HG03432 (cell line): ENCODE data around the gene LDHAL6A.
A peak's percentile ranks its signal among the peaks of the same experiment; 100 is the strongest.
"Not testable (repeated sequence)": the region's sequence is repeated elsewhere in the genome, so short reads cannot be mapped to it uniquely, and the experiment has no call there.

ENCODE experiments used
- ATAC-seq: cut with Tn5 transposase; IDR thresholded peaks from one replicate; pipeline ENCODE4 v1.9.1; 2021; ENCODE audit warnings: mild to moderate bottlenecking, moderate library complexity; ENCODE audit not compliant: unreplicated experiment

The LDHAL6A gene

DNA sequence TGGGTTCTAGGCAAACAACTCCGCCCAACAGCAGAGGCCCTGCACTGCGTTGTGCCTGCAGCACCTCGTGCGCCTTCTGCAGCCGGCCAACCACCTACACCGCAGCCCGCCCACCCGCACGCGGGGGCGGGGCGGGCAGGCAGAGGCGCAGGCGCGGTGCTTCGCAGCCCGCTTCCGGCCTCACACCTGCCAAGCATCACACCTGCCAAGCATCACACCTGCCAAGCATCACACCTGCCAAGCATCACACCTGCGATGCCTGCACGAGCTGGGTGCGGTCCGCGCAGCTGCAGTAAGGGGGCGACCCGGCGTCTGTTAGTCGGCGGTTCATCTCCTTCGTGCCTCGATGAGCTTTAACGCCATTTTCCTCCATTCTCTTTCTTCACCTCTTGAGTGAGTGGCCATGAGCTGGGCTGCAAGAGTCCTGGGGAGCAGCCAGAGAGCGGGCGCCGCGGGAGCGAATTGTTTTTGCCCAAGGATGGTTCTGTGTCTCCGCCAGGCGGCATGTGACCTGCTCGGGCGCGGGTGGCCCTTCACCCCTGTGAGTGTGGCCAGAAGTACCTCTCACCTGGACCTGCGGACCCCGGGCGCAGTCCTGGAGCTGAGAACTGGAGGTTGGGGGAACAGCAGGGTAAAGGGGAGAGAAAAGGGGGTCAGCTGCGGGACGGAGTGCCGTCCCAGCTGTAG is at the start of gene LDHAL6A:
Gene LDHAL6A (plus strand): TSS at position 171 of the 687 bp plus-strand sequence. CDS start 825 bp downstream, outside the sequence.
- no peak for ATAC-seq

DNA sequence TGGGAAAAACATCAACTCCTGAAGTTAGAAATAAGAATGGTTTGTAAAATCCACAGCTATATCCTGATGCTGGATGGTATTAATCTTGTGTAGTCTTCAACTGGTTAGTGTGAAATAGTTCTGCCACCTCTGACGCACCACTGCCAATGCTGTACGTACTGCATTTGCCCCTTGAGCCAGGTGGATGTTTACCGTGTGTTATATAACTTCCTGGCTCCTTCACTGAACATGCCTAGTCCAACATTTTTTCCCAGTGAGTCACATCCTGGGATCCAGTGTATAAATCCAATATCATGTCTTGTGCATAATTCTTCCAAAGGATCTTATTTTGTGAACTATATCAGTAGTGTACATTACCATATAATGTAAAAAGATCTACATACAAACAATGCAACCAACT is 48.3 kb upstream of the LDHAL6A start:
- not testable (repeated sequence) for ATAC-seq

DNA sequence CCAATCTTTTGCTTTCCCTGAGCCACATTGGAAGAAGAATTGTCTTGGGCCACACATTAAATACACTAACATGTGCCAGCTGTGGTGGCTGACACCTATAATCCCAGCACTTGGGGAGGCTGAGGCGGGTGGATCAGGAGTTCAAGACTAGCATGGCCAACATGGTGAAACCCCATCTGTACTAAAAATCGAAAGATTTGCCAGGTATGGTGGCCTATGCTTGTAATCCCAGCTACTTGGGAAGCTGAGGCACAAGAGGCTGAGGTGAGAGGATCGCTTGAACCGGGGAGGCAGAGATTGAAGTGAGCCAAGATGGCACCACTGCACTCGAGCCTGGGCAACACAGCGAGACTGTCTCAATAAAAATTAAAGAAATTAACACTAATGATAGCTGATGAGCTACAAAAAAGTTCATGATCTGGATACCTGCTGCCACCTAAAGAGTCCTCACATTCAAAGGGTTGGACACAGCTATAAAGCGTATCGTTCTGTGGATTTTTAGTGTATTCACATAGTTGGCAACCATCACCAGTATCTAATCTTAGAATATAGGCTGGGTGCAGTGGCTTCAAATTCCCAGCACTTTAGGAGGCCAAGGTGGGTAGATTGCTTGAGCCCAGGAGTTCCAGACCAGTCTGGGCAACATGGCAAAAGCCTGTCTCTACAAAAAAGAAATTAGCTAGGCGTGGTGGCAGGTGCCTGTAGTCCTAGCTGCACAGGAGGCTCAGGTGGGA is 46.9 kb upstream of the LDHAL6A start:
- peak; percentile 40 for ATAC-seq

DNA sequence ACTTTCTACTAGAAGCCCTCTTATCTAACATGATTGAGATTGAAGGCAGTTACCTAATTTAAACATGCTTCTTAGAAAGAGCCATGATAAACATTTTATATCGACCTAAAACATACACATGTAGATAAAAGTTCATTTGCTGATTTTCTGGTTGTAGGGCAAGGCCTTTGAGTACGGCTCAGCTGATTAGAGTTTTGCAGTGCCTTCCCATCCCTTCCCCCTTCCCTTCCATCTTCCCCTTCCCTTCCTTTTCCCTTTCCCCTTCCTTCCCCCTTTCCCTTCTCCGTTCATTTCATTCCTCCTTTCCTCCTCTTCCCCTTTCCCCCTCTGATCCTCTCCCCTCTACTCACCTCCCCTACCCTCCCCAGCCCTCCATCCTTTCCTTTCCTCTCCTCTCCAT is 39.2 kb upstream of the LDHAL6A start:
- ATAC-seq = no peak

DNA sequence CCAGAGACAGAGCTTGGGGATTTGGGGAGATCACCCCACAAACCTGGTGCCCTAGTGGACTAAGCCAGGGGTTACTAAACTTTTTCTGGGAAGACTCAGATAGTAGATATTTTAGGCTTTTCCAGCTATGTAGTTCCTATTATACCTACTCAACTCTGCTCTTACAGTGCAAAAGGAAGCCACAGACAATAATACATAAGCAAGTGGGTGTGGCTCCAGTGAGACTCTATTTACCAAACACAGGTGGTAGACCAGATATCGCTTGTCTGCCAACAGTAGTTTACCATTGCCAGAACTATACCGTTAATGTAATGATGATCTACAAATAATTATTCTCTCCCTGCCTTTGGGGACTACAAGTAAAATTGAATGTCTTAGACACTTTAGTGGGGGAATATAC is 36.6 kb upstream of the LDHAL6A start:
- no peak for ATAC-seq

DNA sequence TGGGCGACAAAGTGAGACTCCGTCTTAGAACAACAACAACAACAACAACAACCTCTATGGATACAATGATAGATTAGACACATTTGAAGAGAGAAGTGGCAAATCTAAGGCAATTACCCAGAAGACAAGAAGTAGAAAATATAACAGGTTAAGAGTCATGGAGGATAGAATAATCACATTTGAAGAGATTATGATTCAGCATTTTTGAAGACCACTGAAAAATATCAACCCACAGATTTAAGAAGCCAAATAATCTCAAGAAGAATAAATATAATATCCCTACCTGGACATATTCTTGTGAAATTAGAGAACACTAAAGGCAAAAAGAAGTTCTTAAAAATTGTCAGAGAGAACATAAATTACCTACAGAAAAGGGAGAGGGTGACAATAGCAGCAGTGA is 35.6 kb upstream of the LDHAL6A start:
- ATAC-seq = no peak

DNA sequence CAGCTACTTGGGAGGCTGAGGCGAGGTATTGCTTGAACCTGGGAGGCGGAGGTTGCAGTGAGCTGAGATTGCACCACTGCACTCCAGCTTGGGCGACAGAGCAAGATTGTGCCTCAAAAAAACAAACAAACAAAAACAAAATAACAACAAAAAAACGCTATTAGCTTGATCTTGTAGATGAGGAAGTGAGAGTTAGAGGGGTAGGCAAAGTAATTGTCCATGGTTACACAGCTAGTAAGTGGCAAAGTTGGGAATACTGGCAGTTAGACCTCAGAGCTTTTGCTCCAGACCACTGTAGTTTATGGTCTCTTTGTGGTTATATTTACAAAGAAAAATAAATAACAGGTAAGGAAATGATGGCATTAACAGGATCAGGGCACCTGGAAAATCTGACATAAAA is 28.4 kb upstream of the LDHAL6A start:
- no peak for ATAC-seq

DNA sequence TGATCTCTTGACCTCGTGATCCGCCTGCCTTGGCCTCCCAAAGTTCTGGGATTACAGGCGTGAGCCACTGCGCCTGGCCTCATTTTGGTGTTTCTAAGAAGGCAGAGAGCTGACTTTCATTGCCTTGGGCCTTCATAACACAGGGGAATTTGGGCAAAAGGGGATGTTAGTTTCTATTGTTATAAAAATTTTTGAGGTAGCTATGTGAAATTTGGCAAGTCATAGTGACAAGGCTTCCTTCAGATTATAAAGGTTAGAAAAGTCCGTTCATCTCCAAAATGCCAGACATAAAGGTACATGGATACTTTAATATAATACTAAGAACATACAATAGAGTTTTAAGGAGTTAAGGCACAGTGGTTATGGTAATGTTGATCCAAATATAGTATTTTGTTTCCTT is 26.3 kb upstream of the LDHAL6A start:
- no peak for ATAC-seq

DNA sequence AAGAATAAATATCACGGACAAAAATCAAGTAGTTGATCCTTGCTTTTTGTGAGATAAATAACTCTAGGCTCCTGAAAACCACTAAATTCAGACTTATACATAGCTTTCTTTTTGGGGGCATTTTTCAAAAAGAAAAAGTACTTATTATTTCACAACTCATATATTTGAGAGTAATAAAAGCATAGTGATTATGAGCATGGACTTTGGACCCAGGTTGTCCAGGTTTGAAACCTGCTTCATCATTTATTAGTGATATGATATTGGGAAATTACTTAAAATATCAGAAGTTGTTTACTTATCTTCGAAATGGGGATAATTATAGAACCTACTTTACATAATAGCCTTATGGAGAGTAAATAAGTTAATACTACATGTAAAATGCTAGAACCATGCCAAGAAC is 17.0 kb upstream of the LDHAL6A start:
- ATAC-seq = no peak

DNA sequence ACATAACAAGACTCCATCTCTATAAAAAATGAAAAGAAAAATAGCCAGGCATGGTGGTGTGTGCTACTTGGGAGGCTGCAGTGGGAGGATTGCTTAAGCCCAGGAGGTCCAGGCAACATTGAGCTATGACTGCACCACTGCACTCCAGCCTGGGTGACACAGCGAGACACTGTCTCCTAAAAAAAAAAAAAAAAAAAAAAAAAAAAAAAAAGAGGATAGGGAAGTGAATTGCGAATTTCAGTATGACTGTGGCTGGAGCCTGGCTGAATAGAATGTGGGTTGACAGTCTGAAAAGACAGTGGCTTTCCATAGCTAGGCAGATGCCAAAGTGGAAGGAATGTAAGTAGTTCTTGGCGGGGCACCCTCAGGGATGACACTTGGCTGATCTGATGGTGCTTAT is 6.4 kb upstream of the LDHAL6A start:
- no peak for ATAC-seq

DNA sequence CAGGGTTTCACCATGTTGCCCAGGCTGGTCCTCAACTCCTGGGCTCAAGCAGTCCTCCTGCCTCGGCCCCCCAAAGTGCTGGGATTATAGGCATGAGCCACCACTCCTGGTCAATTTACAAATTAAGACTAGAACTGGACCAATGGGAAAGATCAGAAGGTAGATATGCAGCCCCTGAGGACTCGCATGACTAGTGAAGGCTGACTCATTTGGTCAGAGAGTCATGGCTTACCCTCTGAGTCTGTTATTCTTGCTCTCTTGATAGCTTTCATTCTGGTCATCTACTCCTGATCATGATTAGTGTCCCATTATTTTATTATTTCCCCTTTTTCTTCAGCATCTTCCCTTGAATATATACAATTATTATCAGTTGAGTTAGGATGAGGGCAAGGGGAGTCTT is 2.7 kb upstream of the LDHAL6A start:
- ATAC-seq = no peak

DNA sequence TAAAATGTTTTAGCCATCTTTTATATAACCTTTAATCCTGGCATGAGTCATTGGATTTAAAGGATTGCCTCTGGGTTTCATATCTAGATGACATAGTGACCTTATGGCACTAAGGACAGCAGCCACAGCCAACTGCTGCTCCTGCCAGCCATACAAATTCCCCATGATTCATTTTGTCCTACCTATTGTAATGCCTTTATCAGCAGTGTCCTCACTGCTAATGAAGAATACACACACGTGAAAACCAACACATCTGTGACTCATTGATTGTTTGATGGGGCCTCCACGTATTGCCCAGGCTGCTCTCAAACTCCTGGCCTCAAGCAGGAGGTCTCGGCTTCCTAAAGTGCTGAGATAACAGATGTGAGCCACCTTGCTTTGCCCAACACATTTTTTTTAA is 1.8 kb downstream of the LDHAL6A start:
- ATAC-seq = no peak

DNA sequence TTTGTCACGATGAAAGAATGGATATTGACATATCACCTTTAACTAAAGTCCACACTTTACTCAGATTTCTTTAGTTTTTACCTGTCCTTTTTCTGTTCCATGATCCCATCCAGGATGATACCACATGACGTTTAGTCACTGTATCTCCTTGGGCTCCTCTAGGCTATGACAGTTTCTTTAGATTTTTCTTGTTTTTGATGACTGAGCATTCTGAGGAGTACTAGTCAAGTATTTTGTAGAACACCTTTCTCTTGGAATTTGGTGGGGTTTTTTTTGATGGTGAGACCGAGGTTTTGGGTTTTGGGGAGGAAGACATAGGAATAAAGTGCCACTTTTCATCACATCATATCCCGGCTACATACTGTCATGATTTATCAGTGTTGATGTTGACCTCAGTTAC is 4.0 kb downstream of the LDHAL6A start:
- no peak for ATAC-seq

DNA sequence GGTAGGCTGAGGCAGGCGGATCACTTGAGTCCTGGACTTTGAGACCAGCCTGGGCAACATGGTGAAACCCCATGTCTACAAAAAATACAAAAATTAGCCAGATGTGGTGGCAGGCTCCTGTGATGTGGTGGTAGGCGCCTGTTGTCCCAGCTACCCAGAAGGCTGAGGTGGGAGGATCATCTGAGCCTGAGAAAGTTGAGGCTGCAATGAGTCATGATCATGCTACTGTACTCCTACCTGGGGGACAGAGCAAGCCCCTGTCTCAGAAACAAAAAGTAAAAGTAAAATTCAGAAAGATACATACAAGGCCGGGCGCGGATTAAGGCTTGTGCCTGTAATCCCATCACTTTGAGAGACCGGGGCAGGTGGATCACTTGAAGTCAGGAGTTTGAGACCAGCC is 6.3 kb downstream of the LDHAL6A start:
- ATAC-seq = no peak

DNA sequence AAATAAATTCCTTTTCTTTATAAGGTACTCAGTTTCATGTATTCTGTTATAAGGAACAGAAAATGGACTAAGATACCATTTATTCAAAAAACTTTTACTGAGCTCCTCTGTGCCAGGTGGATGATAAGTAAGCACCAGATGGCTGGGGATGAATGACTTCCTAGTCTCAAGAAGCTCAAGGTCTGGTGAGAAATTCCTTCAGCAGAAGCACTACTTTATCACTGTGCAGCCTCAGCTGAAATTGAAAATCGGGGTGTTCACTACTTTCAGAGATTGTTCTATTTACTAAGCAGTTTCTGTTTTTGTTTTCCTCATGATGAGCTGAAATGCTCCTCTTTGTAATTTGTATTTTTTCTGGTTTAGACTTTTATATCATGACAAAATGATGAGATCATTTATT is 7.8 kb downstream of the LDHAL6A start:
- no peak for ATAC-seq

DNA sequence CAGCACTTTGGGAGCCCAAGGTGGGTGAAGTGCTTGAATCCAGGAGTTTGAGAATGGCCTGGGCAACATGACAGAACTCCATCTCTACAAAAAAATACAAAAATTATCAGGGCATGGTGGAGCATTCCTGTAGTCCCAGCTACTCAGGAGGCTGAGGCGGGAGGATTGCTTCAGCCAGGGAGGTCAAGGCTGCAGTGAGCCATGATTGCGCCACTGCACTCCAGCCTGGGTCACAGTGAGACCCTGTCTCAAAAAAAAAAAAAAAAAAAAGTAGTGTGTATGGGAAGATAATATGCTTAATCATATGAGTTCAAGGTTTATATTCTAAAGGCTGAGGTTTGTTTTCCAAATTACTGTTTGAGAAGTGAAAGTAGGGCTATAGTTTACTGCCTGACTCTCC is 10.7 kb downstream of the LDHAL6A start:
- ATAC-seq = no peak

DNA sequence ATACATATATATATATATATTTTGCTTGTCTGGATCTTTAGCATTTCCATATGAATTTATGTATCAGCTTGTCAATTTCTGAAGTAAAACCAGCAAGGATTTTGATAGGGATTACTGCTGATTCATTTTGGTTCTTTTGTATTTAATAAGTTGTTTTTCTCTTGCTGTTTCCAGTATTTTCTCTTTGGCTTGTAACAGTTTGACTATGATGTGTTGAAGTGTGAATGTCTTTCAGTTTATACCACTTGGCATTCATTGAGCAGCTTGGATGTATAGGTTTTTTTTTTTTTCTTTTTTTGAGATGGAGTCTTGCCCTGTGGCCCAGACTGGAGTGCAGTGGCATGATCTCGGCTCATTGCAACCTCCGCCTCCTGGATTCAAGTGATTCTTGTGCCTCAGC is 12.4 kb downstream of the LDHAL6A start:
- ATAC-seq = no peak

DNA sequence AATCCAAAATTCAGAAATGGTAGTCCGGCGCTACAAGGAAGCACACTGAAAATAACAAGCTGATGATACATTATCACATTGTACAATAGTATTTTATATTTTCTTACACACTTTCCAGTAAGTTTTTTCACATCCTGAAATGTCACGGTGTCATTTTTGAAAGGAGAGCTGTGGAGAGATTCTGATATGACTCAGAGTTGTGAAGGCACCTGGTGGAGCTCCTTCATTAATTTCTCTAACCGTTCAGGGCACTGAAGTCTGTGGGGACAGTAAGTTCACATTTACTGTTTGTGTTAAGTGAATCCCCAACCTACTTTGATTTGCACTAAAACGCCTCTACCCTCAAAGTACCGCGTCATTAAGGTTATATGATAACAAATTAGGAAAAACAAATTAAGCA is 13.3 kb downstream of the LDHAL6A start:
- ATAC-seq = no peak

DNA sequence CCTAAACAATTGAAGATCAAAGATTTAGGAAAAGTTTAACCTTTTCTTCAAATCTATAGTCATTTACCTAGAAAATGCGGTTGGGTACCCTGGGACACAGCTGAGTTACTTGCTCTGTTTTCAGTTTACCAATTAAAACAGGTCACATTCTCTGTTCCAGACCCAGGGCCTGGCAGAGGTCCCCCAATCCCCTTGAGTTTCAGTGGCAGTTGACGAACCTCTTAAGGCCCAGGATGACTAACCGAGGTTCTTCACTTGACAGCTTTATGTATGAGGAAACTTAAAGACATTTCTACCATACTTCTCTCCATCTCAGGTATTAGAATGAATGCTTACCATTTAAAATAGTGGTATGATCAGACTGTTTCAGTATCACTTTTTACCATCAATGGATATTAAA is 16.3 kb downstream of the LDHAL6A start:
- ATAC-seq = no peak

DNA sequence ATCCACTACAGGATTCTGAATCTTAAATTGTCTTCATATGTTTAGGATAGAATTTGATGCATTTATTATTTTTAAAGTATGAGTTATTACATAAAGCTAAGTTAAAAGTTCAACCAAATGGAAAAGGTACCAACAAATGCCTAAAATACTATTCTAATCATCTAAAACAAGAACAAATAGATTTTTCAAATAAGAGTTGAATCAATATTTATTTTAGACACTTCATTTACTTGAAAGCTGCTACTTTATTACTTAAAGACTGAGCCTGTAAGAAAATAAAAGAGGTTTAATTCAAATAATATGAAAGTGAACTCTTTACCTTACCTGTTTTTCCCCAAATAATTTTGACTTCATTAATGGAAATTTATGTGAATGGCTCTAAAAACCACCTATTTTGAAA is 16.9 kb downstream of the LDHAL6A start:
- ATAC-seq = no peak

DNA sequence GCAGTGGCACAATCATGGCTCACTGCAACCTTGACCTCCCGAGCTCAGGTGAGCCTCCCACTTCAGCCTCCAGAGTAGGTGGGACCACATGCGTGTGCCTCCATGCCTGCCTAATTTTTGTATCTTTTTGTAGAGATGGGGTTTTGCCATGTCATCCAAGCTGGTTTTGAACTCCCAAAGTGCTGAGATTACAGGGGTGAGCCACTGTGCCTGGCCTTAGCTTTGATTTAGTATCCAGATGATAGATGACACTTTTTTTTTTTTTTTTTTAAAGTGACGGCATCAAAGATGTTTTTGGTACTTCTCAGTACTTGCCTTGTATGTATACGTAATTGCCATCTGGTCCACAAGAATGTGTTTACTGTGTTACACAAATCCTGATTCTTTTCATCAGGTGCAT is 23.4 kb downstream of the LDHAL6A start:
- ATAC-seq = no peak

DNA sequence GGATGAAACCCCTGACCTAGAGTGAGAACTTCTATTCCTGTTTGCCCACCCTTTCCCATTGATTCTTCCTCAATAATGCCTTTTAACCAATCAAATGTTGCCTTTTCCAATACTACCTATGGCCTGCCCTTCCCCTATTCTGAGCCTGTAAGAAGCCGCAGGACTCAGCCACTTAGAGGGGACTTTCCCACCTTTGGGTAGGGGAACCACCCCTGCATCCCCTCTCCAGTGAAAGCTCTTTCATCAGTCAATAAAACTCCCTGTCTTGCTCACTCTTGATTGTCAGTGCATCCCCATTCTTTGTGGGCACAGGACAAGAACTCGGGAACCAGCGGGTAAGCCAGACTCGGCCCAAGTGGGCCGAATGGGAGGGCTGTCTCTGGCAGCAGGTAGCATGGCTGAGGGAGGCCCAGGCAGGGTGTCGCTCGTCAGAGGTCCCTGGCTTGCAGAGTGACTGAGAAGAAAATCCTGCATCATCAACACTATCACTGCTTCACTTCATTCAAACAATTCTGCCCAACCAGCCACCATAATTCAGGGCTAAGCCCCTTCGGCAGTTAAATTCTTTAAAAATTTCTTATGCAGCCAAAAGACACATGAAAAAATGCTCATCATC is 30.4 kb downstream of the LDHAL6A start:
- peak; percentile 56 for ATAC-seq
